Activated CD4-positive, alpha-beta T cell treated with anti-CD3 and anti-CD28 coated beads, Interleukin-10, Interleukin-2, amounts not matched to agents 100 ng/mL and 50 ng/mL, durations not matched to agents 16 hours and 8 hours (primary cell): Measurements from ENCODE around the gene FNBP1L.
"Not testable (repeated sequence)": the region's sequence is repeated elsewhere in the genome, so short reads cannot be mapped to it uniquely, and the experiment has no call there.

ENCODE experiments used
- DNase-seq: peaks from one replicate; pipeline ENCODE4 v3.0.0-alpha.2; 2020

The FNBP1L gene

DNA sequence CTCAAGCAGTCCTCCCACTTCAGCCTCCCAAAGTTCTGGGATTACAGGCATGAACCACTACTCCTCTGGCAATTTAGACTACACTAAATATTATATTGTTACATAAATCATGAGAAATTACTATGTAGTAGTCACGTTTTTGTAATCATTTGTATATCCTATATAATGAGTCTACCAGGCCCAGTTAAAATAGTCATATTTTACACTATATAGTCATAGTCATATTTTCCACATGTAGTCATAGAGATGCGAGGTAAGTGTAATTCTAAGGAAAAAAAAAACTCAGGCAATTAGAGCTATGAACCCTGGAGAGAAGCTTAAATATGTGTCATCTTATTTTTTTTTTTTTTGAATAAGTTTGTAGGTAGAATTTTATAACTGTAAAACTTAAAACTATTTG lies 90.0 kb downstream of the FNBP1L start:
- DNase-seq: no peak

DNA sequence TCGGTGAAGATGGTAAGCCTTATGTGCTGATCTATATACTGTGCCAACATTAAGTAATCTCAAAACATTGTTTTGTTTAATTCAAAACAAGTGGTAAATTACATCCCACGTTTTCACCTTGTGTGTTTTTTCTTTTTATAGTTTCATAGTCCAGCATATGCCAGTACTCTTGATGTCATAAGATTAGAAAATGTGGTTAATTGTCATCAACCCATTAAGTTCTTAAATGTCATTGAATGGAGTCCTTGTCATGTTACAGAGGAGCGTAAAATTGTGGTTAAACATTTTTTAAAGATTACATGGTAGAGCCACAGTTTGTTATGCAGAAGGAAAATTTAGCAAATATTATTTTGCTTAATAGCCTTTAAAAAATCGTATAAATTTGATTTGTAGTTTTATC lies 93.1 kb downstream of the FNBP1L start:
- DNase-seq: no peak

DNA sequence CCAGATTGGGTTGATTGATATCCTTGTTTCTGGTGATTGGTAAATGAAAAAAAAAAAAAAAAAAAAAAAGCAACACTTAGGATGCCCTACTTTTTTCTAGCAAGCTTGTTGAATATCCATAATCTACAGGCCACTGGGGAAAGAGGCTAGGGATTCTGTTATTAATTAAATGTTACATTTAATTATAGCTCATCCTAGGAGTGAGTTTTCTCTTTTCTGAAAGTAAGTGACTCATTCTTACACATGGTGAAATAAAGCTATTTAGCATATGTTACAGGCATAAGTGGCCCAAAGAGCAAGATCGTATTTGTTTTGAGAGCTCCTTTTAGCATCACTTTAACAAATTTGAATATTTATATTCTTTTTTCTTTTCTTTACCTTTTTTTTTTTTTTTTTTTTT lies 94.5 kb downstream of the FNBP1L start:
- no peak for DNase-seq

DNA sequence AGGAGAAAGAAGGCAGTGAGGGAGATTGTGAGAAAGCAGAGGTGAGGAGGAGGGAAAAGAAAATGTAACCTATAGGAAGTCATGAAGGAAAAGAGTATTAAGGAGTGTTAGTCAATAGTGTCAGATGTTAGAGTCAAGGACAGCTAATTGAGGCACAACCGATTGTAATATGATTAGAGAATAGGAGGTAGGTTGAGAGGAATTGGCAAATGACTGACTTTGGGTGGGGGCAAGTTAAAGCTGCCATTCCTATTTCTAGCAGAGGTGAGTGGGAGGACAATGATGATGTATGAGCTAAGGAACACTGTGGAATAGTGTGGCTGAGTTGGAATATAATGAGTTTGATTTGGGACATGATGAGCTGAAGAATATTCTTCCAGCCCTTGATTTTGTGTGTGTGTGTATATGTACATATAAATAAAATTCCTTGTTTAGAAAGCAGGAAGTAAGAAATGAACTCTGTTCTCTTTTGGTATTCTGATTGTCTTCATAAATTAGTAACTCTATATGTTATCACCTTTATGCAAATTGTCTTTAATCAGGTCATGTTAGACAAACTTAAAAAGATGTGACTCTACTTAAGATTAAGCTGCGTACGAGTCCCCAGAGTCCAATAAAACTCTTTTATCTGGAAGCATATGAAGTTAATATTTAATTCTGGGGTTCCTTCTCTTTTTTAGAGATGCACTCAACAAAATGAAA lies 98.4 kb downstream of the FNBP1L start:
- DNase-seq: no peak

DNA sequence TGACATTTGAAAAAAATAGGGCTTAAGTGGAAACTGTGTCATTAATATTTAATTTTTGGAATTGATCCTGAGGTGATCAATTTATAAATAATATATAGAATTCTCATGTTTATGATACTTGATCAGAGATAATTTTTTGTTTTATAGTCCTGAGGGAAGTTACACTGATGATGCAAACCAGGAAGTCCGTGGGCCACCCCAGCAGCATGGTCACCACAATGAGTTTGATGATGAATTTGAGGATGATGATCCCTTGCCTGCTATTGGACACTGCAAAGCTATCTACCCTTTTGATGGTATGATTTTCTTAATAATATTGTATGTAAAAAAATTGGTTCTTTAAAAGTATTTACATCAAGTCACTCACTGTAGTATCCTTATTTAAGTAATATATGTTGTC lies 101.2 kb downstream of the FNBP1L start:
- no peak for DNase-seq

DNA sequence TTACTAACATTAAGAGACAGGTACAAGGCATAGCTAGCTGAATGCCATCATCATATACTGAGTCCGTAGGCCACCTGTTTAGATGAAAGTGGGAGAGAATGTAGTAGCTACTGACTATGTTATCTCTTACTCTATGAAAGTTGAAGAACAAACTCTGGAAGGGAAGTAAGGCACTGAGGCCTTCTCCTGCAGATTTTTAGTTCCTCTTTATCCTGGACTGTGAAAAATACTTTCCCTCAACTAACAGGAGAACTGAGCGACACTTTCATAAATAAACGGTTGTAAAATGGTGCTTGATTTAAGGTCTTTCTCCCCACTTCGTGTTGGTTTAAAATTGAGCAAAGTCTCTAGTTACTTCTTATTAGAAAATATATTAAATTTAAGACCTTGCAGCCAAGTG lies 101.9 kb downstream of the FNBP1L start:
- DNase-seq: no peak

DNA sequence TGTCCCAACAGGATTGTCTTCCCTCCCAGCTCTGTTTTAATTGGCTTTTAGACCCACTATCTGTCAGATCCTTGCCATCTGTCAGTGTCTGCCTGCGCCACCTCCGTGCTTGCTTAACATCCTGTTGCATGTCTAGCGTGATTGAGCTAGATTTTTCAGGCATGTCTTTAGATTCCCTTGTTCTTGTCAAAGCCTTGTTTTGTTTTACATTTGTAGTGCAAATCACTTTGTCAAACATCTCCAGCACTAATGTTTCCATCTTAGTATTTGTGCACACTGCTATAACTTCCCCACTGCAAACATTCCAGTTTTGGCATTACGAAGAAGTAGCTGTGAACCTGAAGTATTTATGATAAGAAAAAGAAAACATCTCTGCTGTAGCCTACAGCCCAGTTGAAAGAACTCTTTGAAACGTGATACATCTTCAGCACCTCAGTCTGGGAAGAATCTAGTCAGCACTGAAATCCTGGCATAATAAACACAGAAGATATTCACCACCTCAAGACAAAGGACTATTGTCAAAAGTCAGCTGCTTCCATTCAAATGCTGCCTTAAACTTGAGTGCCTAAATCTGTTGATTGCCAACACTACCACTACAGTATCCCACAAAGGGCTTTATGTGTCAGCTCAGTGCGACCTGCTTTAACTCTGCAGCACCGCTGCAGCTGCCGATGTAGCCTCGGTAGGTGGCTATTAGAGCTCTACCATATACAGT lies 105.0 kb downstream of the FNBP1L start:
- DNase-seq: no peak

DNA sequence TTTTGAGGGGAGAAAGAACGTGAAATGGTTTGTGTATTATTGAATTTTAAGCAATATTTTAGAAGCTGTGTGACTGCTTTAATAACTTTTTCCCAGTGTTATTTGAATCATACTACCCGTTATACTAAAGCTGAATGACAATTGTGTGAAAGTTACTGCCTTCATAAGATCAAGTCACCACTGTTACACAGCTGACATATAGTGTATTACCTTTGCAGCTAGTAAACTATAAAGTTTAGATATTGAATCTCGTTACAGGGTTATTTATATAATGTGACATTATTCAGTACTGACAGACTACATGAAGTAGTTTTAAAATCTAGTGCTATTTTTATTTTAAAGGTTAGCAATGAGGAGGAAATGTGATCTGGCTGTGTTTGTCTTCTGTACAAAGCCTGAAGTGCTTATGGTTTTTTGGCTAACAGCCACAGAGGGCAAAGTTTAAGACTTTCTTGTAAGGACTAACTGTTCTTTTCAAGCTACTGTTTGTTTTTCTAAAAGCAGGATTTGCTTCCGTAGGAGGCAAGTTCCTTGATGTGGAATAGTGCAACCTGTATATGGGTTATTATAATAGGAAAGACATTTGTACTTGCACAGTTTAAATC lies 106.1 kb downstream of the FNBP1L start:
- DNase-seq: not testable (repeated sequence)

DNA sequence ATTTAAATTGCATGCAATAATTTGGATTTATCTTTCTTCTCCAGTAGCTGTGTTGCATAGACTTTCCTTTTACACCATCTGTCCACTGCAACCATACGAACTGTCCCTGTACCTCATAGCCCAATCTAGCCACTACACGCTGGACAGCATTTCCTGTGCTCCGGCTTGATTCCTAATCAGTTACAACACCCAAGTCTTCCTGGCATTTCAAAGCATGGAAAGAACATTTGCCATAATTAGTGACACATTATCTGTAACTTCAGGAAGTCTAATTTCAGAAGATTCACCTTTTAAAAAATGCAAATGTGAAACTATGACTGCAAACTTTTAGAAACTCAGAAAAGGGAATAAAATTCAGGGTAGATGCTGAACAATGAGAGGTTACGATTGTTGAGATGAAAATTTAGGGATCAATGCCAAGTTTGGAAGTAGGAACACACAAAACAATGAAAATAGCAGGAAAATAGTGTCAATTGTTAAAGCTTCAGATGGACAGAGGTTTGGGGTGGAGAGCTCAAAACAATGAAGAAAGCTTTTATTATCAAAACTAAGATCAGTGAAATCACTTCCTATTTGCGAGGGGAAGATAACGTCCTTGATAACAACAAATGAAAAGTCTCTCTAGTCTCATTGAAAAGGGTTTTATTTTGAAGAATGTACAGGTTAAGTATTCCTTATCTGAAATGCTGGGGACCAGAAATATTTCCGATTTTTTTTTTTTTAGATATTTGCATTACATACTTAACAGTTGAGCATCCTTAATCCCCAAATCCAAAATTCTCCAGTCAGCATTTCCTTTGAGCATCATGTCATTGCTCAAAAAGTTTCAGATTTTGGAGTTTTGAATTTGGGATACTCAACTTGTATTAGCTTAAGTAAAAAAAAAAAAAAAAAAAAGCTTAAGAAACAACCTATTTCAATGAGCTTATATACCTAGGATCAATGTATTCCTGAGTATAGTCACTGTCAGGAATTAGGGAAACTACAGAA lies 107.3 kb downstream of the FNBP1L start:
- DNase-seq: no peak

DNA sequence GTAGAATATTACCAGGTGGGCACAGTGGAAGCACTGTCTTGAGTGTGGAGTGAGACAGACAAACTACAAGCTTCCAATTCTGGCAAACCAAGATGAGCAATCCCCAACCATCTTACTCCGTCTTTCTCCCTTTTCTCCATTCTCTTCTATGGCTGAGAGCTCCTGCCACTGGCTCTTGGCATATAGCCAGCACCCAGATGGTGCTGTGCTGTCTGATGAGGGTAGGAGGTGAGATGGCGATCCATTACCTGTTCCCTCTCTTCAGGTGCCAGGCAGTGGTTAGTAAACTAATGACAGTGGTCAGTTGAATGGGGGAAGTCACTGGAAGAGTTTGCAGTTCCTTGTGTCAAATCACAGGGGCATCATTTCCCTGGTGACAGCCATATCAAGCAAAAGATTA lies 108.4 kb downstream of the FNBP1L start:
- DNase-seq: no peak

DNA sequence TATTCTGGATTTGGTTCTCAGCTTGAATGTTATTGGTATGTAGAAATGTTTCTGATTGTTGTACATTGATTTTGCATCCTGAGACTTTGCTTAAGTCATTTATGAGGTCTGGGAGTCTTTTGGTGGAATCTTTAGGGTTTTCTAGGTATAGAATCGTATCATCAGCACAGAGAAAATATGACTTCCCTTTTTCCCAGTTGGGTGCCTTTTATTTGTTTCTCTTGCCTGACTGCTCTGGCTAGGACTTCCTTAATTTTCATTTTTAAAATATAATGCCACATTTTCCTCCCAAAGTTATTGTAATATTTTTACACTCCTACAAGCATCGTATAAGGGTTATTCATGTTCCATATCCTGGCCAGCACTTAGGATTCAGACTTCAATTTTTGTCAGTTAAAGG lies 111.1 kb downstream of the FNBP1L start:
- DNase-seq: no peak

DNA sequence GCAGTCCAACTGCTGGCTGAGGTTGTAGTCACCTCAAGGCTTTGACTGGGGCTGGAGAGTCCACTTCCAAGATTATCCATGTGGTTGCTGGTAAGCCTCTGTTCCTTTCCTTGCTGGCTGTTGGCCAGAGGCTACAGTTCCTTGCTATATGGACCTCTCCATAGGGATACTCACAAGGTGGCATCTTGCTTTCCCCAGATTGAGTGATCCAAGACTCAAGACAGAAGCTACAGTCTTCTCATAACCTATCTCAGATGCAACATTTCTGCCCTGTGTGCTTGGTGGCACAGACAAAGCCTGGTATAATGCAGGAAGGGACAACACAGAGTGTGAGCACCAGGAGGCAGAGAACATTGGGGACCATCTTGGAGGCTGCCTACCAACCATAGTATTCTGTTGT lies 111.8 kb downstream of the FNBP1L start:
- no peak for DNase-seq

DNA sequence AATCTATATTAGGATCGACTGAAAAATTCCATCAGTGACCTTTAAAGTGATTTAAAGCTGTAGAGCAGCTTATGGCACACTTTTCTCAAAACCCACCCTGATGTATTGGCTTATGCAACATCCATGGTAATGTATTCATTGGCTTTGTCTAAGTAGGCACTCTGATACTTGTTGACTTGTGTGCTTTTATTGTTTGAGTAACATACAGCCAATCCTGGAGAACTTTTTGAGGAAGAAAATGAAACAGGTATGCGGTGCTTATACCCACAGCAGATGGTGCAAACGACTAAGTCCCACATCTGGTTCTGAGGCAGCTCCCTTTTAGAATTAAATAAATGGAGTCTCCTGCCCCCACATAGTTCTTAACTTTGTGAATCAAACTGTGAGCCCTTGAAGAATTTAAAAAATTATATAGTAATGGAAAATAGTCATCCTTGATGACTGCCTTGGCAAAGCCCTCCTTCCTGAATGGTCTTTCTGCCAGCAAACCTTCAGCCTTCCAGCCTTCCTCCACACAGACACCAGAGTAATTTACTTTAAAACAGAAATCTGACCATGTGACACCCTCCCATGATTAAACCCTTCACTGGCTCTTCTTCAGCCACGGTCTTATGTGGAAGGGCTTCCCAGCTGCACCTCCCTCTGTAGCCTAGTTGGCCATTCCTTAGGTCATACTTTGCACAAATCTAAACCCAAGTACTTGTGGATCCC lies 117.7 kb downstream of the FNBP1L start:
- DNase-seq: no peak

DNA sequence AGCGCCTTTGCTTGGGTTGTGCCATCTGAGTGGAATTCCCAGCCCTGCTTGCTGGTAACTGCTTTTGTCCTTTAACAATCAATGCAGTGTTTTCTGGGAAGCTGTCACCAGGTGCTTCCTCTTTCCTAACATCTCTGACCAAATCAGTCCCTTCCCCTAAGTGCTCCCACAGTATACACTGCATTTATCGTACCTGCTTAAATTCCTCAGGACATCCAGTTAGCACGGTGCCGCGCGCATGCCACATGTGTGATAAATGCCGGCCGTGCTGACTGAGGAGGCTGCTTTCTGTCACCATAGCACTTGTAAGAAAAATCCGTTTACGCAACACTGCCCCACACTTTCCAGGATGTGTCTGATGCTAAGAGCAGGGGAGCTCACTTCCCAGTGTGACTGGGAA lies 118.3 kb downstream of the FNBP1L start:
- DNase-seq: no peak

DNA sequence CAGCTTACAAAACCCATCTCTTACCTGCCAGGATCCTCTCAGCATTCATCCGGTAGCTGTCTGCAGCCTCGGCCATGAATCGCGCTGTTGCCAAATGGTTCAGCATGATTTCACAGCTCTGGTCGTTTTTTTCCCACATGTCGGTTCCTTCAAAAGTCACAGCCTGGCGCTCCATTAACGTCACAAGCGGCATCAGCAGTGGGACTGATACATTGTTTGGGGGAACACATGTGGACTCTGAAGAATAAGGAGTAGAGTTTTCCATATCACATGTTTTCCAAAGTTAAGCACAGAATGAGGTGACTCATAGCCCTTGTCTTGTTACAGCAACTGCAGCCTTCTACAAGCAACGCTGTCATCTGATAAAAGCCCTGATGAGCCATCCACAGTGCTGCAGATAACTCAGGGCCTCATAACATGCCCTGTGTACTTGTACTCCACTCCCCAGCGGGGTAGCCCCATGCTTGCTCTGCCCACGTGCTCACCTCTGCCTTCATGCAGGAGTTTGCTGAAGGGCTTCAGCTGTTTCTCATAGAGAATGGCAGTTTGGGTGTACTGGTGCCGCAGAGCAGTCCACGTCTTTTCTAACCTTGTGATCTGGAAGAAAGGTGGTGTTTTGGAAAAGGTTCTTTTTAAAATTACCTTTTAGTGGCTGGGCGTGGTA lies 119.5 kb downstream of the FNBP1L start:
- DNase-seq: no peak

DNA sequence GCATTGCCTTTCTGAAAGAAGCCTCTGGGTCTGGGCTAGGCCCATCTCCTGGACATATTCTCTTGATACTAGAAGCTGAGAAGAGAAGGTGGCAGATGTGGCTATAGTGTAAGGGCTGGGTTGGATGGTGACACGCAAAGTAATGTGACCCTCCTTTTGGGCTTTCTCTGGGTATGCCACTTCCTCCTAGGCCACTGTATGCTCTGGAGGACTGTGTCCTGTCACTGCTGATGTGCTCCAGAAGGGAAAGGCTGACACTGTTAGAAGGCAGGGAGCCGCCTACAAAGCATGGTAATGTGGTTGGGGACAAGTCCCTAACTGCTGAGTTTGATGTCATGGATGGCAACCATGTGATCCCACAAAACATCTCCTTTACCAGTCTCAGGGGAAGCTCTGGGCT lies 121.6 kb downstream of the FNBP1L start:
- no peak for DNase-seq

DNA sequence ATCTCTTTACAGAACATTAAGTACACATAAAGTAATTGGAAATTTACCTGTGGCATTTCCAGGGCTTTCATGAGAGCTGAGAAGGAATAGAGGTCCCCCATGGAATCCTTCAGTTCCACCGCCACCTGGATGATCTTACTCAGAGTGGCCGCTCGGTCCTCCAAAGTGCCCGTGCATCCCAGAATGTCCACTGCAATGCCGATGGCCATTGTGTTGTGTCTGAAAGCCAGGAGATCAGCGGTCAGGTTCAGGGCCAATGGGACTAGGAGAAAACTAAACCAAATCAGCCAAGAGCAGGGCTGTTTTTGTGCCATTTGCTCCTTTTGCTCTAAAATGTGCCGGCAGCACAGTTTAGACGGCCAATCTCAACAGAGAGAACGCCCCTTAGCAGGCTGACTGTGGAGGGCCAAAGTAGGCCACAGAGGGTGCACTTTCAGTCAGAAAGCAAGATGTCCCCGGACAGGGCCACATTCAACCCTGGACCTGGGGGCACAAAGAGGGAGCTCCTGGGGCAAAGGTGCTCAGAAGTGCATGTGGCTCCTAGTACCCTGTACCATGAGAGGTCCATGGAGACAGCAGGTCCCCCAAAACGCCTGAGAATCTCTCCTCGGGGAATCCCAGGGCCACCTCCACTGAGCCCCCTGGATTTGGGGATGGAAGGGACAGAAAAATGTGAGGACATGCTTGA lies 123.8 kb downstream of the FNBP1L start:
- DNase-seq: no peak

DNA sequence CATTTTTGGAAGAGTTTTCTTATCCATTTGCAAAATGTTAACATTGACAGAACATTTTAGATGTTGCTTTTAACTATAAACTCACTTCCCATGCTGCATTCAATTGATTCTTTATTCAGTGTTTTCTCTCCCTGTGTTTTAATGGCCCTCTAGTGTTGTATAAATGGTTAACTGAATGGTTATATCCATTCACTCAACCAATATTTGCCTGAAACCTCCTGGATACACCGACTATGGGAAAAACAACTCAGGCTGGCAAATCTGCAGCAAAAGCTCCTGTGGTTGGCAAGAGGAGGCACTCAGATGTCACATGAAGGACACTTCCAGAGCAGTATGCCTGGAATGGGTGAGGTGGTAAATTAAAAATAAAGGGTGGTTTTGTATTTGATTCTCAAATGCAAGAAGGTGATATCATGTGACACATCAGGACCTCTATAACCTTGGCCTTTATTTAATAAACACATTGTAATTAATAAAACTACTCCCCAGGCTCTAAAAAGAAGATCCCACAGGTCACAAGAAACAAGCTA lies 126.1 kb downstream of the FNBP1L start:
- no peak for DNase-seq

DNA sequence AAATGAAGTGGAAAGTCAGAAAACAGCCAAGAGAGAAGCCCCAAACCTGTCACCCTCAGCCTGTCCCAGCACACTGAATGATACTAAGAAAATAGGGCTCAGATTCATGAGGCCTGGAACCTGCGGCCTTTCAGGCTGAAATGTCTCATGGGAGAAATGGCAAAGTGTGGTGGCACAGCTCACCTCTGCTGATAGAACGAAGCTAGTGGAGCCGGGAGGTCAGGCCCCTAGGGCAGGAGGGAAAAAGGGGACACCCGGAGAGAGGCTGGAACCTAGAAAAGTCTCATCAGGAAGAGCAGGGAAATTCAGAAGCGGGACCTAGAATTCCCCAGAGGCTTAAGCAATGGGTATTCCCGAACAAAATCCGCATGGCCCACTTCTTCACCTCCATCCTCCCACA lies 126.6 kb downstream of the FNBP1L start:
- DNase-seq: no peak

DNA sequence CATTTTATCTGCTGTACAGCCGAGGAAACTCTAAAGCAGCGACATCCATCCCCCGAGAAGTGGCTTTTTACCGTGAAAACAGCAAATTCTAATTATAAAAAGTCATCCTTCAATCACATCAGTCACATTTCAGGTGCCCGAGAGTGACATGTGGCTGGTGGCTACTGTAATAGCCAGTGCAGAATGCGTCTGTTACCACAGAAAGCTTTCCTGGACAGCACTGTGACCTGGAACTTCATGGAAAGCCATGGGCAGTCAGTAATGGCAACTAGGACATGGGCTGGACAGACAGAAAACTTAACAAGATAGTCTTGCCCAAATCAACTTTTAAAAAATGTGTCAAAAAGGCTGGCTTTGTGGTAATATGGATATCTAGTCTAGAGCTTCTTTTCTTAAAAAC lies 127.1 kb downstream of the FNBP1L start:
- DNase-seq: no peak
